ENCODE measurements around the gene TBC1D16. TPM values are rescaled to one million over a fixed set of nuclear protein-coding genes. Genes with fewer than 3 reads are reported as not detected.

Gene TBC1D16
- total RNA-seq, 1 experiment from 2014 or later: 35.9 TPM

DNA sequence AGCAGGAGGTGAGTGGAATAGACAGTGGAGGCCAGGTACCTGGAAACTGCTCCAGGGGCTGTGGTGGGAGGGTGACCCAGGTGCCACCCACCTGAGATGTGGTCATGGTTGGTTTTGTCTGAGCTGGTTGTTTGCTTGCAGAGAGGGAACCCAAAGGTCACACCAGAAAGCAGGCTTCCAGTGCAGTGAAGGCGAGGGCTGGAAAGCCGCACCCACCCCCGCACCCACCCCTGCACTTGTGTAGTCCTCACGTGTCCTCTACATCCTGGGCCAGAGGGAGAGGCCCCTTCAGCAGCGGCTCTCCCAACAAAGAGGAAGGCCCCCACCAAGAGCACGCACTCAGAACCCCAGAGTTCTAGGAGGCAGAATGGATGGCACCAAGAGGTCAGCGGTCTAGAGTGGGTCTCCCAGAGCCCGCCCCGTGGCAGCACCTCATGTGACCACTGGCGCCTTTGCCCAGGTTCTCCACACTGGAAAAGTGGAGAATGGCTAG is 103.8 kb downstream of the TBC1D16 start:
- H3K4me3 Mint-ChIP-seq (ENCODE audit: low read depth, unreplicated experiment): no peak overlapping the region
- intact Hi-C loops (cut with micrococcal nuclease; ENCODE audit: unreplicated experiment): loop anchor here (5.0 kb wide), 1 partner anchor 55 kb away; no protein-coding TSS in a partner anchor
- CTCF ChIA-PET: no interaction called here
- DNase-seq: no peak
- no peak for TF ChIP-seq CTCF (IDR thresholded peaks at IDR 0.05; ENCODE audit: unreplicated experiment)
- peaks cover 29% of the 10 kb centered on the region for H3K4me1 Mint-ChIP-seq (ENCODE audit: low read depth, unreplicated experiment)
- BruUV-seq (replicated peaks): no TSS peak
- H3K36me3 Mint-ChIP-seq (ENCODE audit: insufficient read depth, unreplicated experiment): peaks cover 27% of the 10 kb centered on the region
- H3K9me3 Mint-ChIP-seq (ENCODE audit: low read depth, unreplicated experiment): no peaks in the 10 kb centered on the region
- H3K27ac Mint-ChIP-seq (ENCODE audit: unreplicated experiment): peak overlapping the region; percentile 66
- peaks cover 13% of the 10 kb centered on the region for H3K27me3 Mint-ChIP-seq (ENCODE audit: unreplicated experiment)

- no peak for DNase-seq
- Mint-ChIP-seq H3K27me3 (ENCODE audit: unreplicated experiment) (peaks cover 13% of the 10 kb centered on the region), H3K4me3 (ENCODE audit: low read depth, unreplicated experiment) (no peak overlapping the region), H3K9me3 (ENCODE audit: low read depth, unreplicated experiment) (no peaks in the 10 kb centered on the region), H3K36me3 (ENCODE audit: insufficient read depth, unreplicated experiment) (peaks cover 32% of the 10 kb centered on the region), H3K27ac (ENCODE audit: unreplicated experiment) (peak overlapping the region; percentile 56), H3K4me1 (ENCODE audit: low read depth, unreplicated experiment) (peaks cover 36% of the 10 kb centered on the region)
- no TSS peak for BruUV-seq (replicated peaks)
- no peak for TF ChIP-seq CTCF (IDR thresholded peaks at IDR 0.05; ENCODE audit: unreplicated experiment)
- CTCF ChIA-PET: no interaction called here
- intact Hi-C loops (cut with micrococcal nuclease; ENCODE audit: unreplicated experiment): loop anchor here (5.0 kb wide), 1 partner anchor 56 kb away; no protein-coding TSS in a partner anchor
Observed at GRCh38 chr17:79930877-79931816, 104.5 kb downstream of the TBC1D16 start.

GRCh38 chr17:79930062-79930876 is 105.4 kb downstream of the TBC1D16 start:
- no TSS peak for BruUV-seq (replicated peaks)
- H3K36me3 Mint-ChIP-seq (ENCODE audit: insufficient read depth, unreplicated experiment): peaks cover 34% of the 10 kb centered on the region
- peaks cover 13% of the 10 kb centered on the region for H3K27me3 Mint-ChIP-seq (ENCODE audit: unreplicated experiment)
- DNase-seq: no peak
- no peaks in the 10 kb centered on the region for H3K9me3 Mint-ChIP-seq (ENCODE audit: low read depth, unreplicated experiment)
- H3K4me1 Mint-ChIP-seq (ENCODE audit: low read depth, unreplicated experiment): peaks cover 42% of the 10 kb centered on the region
- no peak for TF ChIP-seq CTCF (IDR thresholded peaks at IDR 0.05; ENCODE audit: unreplicated experiment)
- intact Hi-C loops (cut with micrococcal nuclease; ENCODE audit: unreplicated experiment): loop anchor here (5.0 kb wide), 1 partner anchor 57 kb away; no protein-coding TSS in a partner anchor
- H3K27ac Mint-ChIP-seq (ENCODE audit: unreplicated experiment): no peak overlapping the region
- H3K4me3 Mint-ChIP-seq (ENCODE audit: low read depth, unreplicated experiment): no peak overlapping the region
- CTCF ChIA-PET: no interaction called here

DNA sequence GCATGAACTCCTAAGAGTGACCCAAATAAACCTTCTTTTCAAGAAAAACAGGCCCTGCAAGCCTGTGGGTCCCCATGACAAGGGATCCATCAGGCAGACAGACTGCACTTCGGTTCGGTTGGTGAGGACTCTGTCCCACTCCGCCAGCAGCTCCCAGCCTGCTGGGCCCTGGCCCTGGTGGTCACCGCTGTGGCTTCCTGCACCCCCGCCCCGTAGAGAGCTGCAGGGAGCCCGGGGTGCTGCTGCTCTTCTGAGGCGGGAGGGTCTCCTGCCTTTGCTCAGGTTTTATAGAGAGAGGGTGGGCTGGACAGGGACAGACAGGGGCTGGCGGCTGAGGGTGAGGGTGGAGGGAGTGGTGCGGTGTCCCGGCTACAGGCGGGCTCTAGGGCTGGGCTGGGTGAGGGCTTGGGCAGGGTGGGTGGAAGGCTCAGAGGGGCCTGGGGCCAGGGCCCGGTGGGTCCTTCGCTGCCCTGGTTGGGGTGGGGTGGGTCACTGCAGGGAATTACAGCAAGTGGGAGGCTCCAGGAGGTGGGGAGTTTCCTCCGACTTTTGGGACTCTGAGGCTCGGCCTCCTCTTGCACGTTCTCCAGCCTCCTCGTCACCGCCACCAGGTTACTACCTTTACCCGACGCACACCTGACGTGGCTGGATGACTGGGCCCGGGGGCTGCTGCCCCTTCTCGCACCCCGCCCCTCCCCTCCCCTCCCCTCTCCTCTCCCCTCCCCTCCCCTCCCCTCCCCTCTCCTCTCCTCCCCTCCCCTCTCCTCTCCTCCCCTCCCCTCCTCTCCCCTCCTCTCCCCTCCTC is 106.2 kb downstream of the TBC1D16 start:
- peaks cover 13% of the 10 kb centered on the region for H3K27me3 Mint-ChIP-seq (ENCODE audit: unreplicated experiment)
- peaks cover 48% of the 10 kb centered on the region for H3K4me1 Mint-ChIP-seq (ENCODE audit: low read depth, unreplicated experiment)

More for the DNA sequence above, 106.2 kb downstream of the TBC1D16 start:
- no peak overlapping the region for H3K4me3 Mint-ChIP-seq (ENCODE audit: low read depth, unreplicated experiment)
- CTCF ChIA-PET: no interaction called here
- H3K27ac Mint-ChIP-seq (ENCODE audit: unreplicated experiment): no peak overlapping the region
- no peak for TF ChIP-seq CTCF (IDR thresholded peaks at IDR 0.05; ENCODE audit: unreplicated experiment)
- peaks cover 32% of the 10 kb centered on the region for H3K36me3 Mint-ChIP-seq (ENCODE audit: insufficient read depth, unreplicated experiment)
- no peaks in the 10 kb centered on the region for H3K9me3 Mint-ChIP-seq (ENCODE audit: low read depth, unreplicated experiment)
- no TSS peak for BruUV-seq (replicated peaks)
- DNase-seq: no peak
- intact Hi-C loops (cut with micrococcal nuclease; ENCODE audit: unreplicated experiment): loop anchor here (5.0 kb wide), 1 partner anchor 58 kb away; no protein-coding TSS in a partner anchor
